ENCODE measurements around the gene PCMTD2.

Gene PCMTD2

DNA sequence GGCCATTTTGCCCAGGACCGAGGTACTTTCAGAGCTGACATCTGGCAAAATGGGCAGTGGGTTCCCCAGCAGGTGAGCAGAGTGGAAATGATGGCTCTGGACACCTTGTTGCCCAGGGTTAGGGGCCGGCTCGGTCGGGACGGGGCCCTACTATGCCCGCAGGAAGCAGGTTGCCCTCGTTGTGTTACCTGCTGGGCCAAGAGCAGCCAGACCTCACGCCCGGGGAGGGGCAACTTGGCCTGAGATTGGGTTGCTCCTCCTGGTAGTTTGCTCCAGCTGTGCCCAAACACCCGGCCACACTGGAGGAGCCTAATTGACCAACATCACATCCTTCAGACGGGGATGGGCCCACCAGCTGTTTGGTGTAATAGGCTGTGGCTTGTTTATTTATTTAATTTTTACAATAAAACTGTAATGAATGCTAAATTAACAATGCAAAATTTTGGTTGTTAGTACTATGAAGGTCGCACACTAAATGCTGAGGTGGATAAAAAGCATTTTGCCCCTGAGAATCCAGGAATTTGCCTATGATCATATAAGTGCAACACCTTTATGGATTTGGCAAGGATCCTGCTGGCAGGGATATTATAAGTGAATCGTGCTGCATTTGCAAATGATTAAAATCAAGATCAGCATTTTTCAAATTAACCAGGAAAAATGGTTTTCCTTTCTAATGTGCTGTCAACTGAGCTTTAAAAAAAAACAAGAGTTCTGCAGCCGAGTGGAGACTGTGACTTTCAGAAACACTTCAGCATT lies 26.6 kb upstream of the PCMTD2 start:
- Histone ChIP-seq H3K9ac (ENCODE audit: low read length) (no peak overlapping the region), H3K9me3 (ENCODE audit: insufficient read depth, low read length) (no peaks in the 10 kb centered on the region), H3K27ac (ENCODE audit: low read depth, low read length) (no peak overlapping the region), H3K27me3 (ENCODE audit: low read length) (no peaks in the 10 kb centered on the region), H3K4me3 (ENCODE audit: insufficient read depth, low read length, poor library complexity, severe bottlenecking) (no peak overlapping the region), H3F3A (ENCODE audit: insufficient read depth) (no peaks in the 10 kb centered on the region), H3K36me3 (ENCODE audit: low read length) (no peaks in the 10 kb centered on the region), H3K4me2 (ENCODE audit: low read depth, low read length, poor library complexity, severe bottlenecking) (no peak overlapping the region), H4K20me1 (ENCODE audit: low read depth, low read length) (no peaks in the 10 kb centered on the region), H2AFZ (ENCODE audit: low read depth, low read length, severe bottlenecking) (no peak overlapping the region), H3K9me2 (replicated peaks; ENCODE audit: insufficient read depth, low read length) (no peaks in the 10 kb centered on the region), H3K79me2 (ENCODE audit: insufficient read depth, low read length) (no peaks in the 10 kb centered on the region)
- no peak for TF ChIP-seq EZH2phosphoT487 (conservative IDR thresholded peaks at IDR 0.05; ENCODE audit: low read length)
- TF ChIP-seq, protein P1, sequence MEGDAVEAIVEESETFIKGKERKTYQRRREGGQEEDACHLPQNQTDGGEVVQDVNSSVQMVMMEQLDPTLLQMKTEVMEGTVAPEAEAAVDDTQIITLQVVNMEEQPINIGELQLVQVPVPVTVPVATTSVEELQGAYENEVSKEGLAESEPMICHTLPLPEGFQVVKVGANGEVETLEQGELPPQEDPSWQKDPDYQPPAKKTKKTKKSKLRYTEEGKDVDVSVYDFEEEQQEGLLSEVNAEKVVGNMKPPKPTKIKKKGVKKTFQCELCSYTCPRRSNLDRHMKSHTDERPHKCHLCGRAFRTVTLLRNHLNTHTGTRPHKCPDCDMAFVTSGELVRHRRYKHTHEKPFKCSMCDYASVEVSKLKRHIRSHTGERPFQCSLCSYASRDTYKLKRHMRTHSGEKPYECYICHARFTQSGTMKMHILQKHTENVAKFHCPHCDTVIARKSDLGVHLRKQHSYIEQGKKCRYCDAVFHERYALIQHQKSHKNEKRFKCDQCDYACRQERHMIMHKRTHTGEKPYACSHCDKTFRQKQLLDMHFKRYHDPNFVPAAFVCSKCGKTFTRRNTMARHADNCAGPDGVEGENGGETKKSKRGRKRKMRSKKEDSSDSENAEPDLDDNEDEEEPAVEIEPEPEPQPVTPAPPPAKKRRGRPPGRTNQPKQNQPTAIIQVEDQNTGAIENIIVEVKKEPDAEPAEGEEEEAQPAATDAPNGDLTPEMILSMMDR (IDR thresholded peaks at IDR 0.05; ENCODE audit: insufficient read depth, low read length, poor library complexity, severe bottlenecking), result no peak

DNA sequence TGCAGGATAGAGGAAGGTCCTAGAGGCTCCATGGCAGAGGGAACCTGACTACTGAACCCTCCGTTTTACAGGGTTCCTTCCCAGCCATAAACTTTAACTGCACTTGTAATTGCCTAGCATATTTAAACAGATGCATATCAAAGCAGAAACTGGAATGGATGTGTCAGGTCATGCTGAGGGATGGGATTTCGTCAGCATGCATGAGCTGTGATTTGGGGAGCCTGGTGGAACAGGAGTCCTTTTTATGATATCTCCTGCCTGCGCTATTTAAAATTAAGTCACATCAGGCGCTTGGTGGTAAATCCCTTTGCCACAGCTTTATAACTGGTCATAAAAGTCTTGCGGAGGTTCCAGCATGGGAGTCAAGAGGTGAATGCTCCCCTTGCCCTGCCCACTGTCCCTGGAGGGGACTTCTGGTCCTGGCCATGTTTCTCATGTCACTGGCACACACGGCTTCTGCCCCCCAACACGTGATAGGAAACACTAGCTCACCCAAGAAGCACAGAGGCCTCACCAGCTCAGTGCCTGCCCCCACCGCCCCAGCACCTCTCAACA lies 26.0 kb upstream of the PCMTD2 start:
- H3K9me3 ChIP-seq (ENCODE audit: insufficient read depth, low read length), result no peaks in the 10 kb centered on the region

DNA sequence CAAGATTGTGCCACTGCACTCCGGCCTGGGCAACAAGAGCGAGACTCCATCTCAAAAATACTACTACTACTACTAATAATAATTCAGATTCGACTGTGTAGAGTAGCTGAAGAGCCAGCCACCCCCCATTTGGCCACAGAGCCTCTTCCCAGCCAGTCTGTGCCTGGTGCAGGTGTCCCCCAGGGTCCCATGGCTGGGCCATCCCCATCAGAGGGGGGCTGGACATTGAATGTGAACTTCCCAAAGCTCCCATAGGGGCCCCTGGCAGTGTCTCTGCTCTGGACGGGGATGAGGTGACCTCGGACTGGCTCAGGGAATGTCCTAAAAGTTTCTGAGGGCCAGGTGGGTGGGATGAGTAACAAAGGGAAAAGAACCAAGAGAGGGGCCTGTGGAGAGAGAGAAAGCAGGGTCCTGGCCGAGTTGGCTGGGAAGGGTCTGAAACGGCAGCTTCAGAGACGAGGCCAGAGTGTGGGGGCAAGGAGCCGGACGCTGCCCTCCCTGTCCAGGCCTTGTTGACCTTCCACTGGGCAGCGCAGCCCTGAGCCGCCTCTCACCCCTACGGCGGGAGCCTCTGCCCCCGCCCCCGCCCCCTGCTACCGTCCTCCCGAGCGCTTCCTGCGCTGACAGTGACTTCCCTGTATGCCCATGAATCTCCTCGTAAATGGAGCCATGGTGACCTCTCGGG lies 24.9 kb upstream of the PCMTD2 start:
- H4K20me1 ChIP-seq (ENCODE audit: low read depth, low read length), result no peaks in the 10 kb centered on the region
- no peak overlapping the region for H3K4me3 ChIP-seq (ENCODE audit: insufficient read depth, low read length, poor library complexity, severe bottlenecking)
- no peaks in the 10 kb centered on the region for H3K79me2 ChIP-seq (ENCODE audit: insufficient read depth, low read length)
- no peak overlapping the region for H3K9ac ChIP-seq (ENCODE audit: low read length)
- no peaks in the 10 kb centered on the region for H3K27me3 ChIP-seq (ENCODE audit: low read length)
- H3K9me2 ChIP-seq (replicated peaks; ENCODE audit: insufficient read depth, low read length), result no peaks in the 10 kb centered on the region
- TF ChIP-seq, protein P1 (IDR thresholded peaks at IDR 0.05; ENCODE audit: insufficient read depth, low read length, poor library complexity, severe bottlenecking), result no peak
- no peak for TF ChIP-seq EZH2phosphoT487 (conservative IDR thresholded peaks at IDR 0.05; ENCODE audit: low read length)
- H3K27ac ChIP-seq (ENCODE audit: low read depth, low read length), result no peak overlapping the region
- H3K9me3 ChIP-seq (ENCODE audit: insufficient read depth, low read length), result no peaks in the 10 kb centered on the region
- no peaks in the 10 kb centered on the region for H3K36me3 ChIP-seq (ENCODE audit: low read length)
- no peaks in the 10 kb centered on the region for H3F3A ChIP-seq (ENCODE audit: insufficient read depth)
- H3K4me2 ChIP-seq (ENCODE audit: low read depth, low read length, poor library complexity, severe bottlenecking), result no peak overlapping the region
- no peak overlapping the region for H2AFZ ChIP-seq (ENCODE audit: low read depth, low read length, severe bottlenecking)

More for the DNA sequence above, 26.0 kb upstream of the PCMTD2 start:
- H3K36me3 ChIP-seq (ENCODE audit: low read length), result no peaks in the 10 kb centered on the region
- no peak for TF ChIP-seq EZH2phosphoT487 (conservative IDR thresholded peaks at IDR 0.05; ENCODE audit: low read length)
- TF ChIP-seq, protein P1 (IDR thresholded peaks at IDR 0.05; ENCODE audit: insufficient read depth, low read length, poor library complexity, severe bottlenecking), result no peak
- no peak overlapping the region for H3K4me3 ChIP-seq (ENCODE audit: insufficient read depth, low read length, poor library complexity, severe bottlenecking)
- H2AFZ ChIP-seq (ENCODE audit: low read depth, low read length, severe bottlenecking), result no peak overlapping the region
- no peak overlapping the region for H3K27ac ChIP-seq (ENCODE audit: low read depth, low read length)
- H3K9me2 ChIP-seq (replicated peaks; ENCODE audit: insufficient read depth, low read length), result no peaks in the 10 kb centered on the region
- no peaks in the 10 kb centered on the region for H3K27me3 ChIP-seq (ENCODE audit: low read length)
- no peaks in the 10 kb centered on the region for H3F3A ChIP-seq (ENCODE audit: insufficient read depth)
- H4K20me1 ChIP-seq (ENCODE audit: low read depth, low read length), result no peaks in the 10 kb centered on the region
- no peak overlapping the region for H3K9ac ChIP-seq (ENCODE audit: low read length)
- no peaks in the 10 kb centered on the region for H3K79me2 ChIP-seq (ENCODE audit: insufficient read depth, low read length)
- H3K4me2 ChIP-seq (ENCODE audit: low read depth, low read length, poor library complexity, severe bottlenecking), result no peak overlapping the region
